ENCODE results near the gene FAU. TPM values are rescaled to one million over a fixed set of nuclear protein-coding genes. Genes with fewer than 3 reads are reported as not detected.

FAU gene
- total and polyA plus RNA-seq, 2 of the 13 experiments (the other 11 are each of a cell fraction or from before 2014, with no cell fraction given) = 374 to 869 TPM

- TF ChIP-seq KLF16 (CRISPR knock-in tag; IDR thresholded peaks at IDR 0.05) (peak in 1 of 2 experiments; percentile 43; a peak in 1 of 4 replicates), ZMAT5 (CRISPR knock-in tag; IDR thresholded peaks at IDR 0.05; ENCODE audit: borderline replicate concordance, low read depth) (peak; percentile 85; the same call in 1 of the 2 replicates), ZNF414 (CRISPR knock-in tag; IDR thresholded peaks at IDR 0.05) (no peak), POLR2AphosphoS2 (IDR thresholded peaks at IDR 0.05; ENCODE audit: low read depth, low read length) (peak; percentile 86; the same call in 1 of the 2 replicates), ZBTB7B (CRISPR knock-in tag; IDR thresholded peaks at IDR 0.05) (no peak), ZNF143 (CRISPR knock-in tag; IDR thresholded peaks at IDR 0.05) (no peak), PPARG (CRISPR knock-in tag; conservative IDR thresholded peaks at IDR 0.05) (no peak), TBP (CRISPR knock-in tag; IDR thresholded peaks at IDR 0.05) (no peak), NFKB2 (CRISPR knock-in tag; IDR thresholded peaks at IDR 0.05; ENCODE audit: borderline replicate concordance) (peak; percentile 60), ZNF720 (CRISPR knock-in tag; IDR thresholded peaks at IDR 0.05) (no peak), HNF4G (IDR thresholded peaks at IDR 0.05; ENCODE audit: borderline replicate concordance, low read depth, low read length) (no peak), HNF4G (CRISPR knock-in tag; IDR thresholded peaks at IDR 0.05; ENCODE audit: borderline replicate concordance, low read depth) (peak; percentile 54; the same call in 1 of the 2 replicates), SIN3B (IDR thresholded peaks at IDR 0.05; ENCODE audit: low read length) (peak; percentile 81), MIER2 (CRISPR knock-in tag; IDR thresholded peaks at IDR 0.05) (no peak), RBM39 (IDR thresholded peaks at IDR 0.05; ENCODE audit: low read depth, low read length, poor library complexity, severe bottlenecking) (peak; percentile 41), SP5 (CRISPR knock-in tag; IDR thresholded peaks at IDR 0.05; ENCODE audit: borderline replicate concordance, low read depth) (peak; percentile 86), THYN1 (CRISPR knock-in tag; IDR thresholded peaks at IDR 0.05; ENCODE audit: borderline replicate concordance, low read depth) (no peak), RXRB (CRISPR knock-in tag; IDR thresholded peaks at IDR 0.05; ENCODE audit: borderline replicate concordance) (peak; percentile 44; the same call in 1 of the 2 replicates), ZNF343 (CRISPR knock-in tag; IDR thresholded peaks at IDR 0.05) (peak; percentile 80; the same call in 1 of the 2 replicates), ZNF552 (CRISPR knock-in tag; IDR thresholded peaks at IDR 0.05; ENCODE audit: borderline replicate concordance) (peak; percentile 17; the same call in 1 of the 2 replicates), KDM6A (CRISPR knock-in tag; IDR thresholded peaks at IDR 0.05; ENCODE audit: low read depth) (no peak), BATF2 (CRISPR knock-in tag; IDR thresholded peaks at IDR 0.05) (no peak), ZNF121 (CRISPR knock-in tag; IDR thresholded peaks at IDR 0.05) (peak; percentile 27; the same call in 1 of the 2 replicates)
- TF ChIP-seq, protein P1, sequence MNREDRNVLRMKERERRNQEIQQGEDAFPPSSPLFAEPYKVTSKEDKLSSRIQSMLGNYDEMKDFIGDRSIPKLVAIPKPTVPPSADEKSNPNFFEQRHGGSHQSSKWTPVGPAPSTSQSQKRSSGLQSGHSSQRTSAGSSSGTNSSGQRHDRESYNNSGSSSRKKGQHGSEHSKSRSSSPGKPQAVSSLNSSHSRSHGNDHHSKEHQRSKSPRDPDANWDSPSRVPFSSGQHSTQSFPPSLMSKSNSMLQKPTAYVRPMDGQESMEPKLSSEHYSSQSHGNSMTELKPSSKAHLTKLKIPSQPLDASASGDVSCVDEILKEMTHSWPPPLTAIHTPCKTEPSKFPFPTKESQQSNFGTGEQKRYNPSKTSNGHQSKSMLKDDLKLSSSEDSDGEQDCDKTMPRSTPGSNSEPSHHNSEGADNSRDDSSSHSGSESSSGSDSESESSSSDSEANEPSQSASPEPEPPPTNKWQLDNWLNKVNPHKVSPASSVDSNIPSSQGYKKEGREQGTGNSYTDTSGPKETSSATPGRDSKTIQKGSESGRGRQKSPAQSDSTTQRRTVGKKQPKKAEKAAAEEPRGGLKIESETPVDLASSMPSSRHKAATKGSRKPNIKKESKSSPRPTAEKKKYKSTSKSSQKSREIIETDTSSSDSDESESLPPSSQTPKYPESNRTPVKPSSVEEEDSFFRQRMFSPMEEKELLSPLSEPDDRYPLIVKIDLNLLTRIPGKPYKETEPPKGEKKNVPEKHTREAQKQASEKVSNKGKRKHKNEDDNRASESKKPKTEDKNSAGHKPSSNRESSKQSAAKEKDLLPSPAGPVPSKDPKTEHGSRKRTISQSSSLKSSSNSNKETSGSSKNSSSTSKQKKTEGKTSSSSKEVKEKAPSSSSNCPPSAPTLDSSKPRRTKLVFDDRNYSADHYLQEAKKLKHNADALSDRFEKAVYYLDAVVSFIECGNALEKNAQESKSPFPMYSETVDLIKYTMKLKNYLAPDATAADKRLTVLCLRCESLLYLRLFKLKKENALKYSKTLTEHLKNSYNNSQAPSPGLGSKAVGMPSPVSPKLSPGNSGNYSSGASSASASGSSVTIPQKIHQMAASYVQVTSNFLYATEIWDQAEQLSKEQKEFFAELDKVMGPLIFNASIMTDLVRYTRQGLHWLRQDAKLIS (CRISPR knock-in tag; IDR thresholded peaks at IDR 0.05) = no peak
Measured at GRCh38 chr11:65121865-65122696, at the start of gene FAU, which contains the start of gene MRPL49 (continued).

Data from HepG2 (cell line).